Smooth muscle cell (in vitro differentiated cells): Measurements from ENCODE around the gene KRTAP16-1. TPM values are rescaled to one million over a fixed set of nuclear protein-coding genes. Genes with fewer than 3 reads are reported as not detected.
"Not testable (repeated sequence)": the region's sequence is repeated elsewhere in the genome, so short reads cannot be mapped to it uniquely, and the experiment has no call there.

ENCODE experiments used
- DNase-seq: peaks from one replicate; lab custom pipeline; 2025; ENCODE audit not compliant: unreplicated experiment; lab: John Stamatoyannopoulos, UW
- H2AFZ ChIP-seq: fragments of 200-600 bp; sonication (generic); 2 replicates; pipeline ENCODE4 v1.6.0; 2016; ENCODE audit warnings: antibody characterized with exemption, low read depth, mild to moderate bottlenecking
- H3F3A ChIP-seq: fragments of 200-600 bp; sonication (generic); 2 replicates; pipeline ENCODE4 v1.6.0; 2017; ENCODE audit warnings: antibody characterized with exemption, low read depth
- H3K27ac ChIP-seq: fragments of 200-600 bp; sonication (generic); 2 replicates; pipeline ENCODE4 v1.5.1; 2016; ENCODE audit warnings: low read depth, mild to moderate bottlenecking
- H3K27me3 ChIP-seq: fragments of 200-600 bp; sonication (generic); 2 replicates; pipeline ENCODE4 v1.6.1; 2016; ENCODE audit warnings: low read depth, mild to moderate bottlenecking
- H3K36me3 ChIP-seq: fragments of 200-600 bp; sonication (generic); 2 replicates; pipeline ENCODE4 v1.5.1; 2016; ENCODE audit warnings: low read depth
- H3K4me1 ChIP-seq: fragments of 200-600 bp; sonication (generic); 2 replicates; pipeline ENCODE4 v1.5.1; 2016; ENCODE audit warnings: low read depth
- H3K4me2 ChIP-seq: fragments of 200-600 bp; sonication (generic); 2 replicates; pipeline ENCODE4 v1.6.0; 2016; ENCODE audit warnings: mild to moderate bottlenecking
- H3K4me3 ChIP-seq: fragments of 200-600 bp; sonication (generic); 2 replicates; pipeline ENCODE4 v1.5.1; 2016; ENCODE audit warnings: mild to moderate bottlenecking
- H3K79me2 ChIP-seq: fragments of 200-600 bp; sonication (generic); 2 replicates; pipeline ENCODE4 v1.6.0; 2016; ENCODE audit warnings: low read depth, mild to moderate bottlenecking
- H3K9ac ChIP-seq: fragments of 200-600 bp; sonication (generic); 2 replicates; pipeline ENCODE4 v1.6.0; 2016; ENCODE audit warnings: low read depth
- H3K9me3 ChIP-seq: fragments of 200-600 bp; sonication (generic); replicated peaks from 2 replicates; pipeline ENCODE4 v1.5.1; 2016; ENCODE audit warnings: low read depth
- H4K20me1 ChIP-seq: fragments of 200-600 bp; sonication (generic); 2 replicates; pipeline ENCODE4 v1.6.0; 2016; ENCODE audit warnings: low read depth
- WGBS: methylation state at CpG from one replicate; pipeline ENCODE4 v1.1.7; 2016; ENCODE audit warnings: low lambda C conversion rate; 5-methylcytosine and 5-hydroxymethylcytosine counted together
- polyA plus RNA-seq: library from polyadenylated mRNA; unstranded; fragments of >200 nt; fragmentation: Nextera tagmentation; extraction: Ambion mirVana; gene quantifications from 2 replicates; pipeline ENCODE4 v1.2.1, GENCODE V29; 2016
- total RNA-seq: library from RNA; depleted of rRNA; stranded (reverse); fragments of >200 nt; gene quantifications from 2 replicates; pipeline ENCODE4 v1.2.3, GENCODE V29; 2014
- TF ChIP-seq, protein P1 (sequence below): fragments of 200-600 bp; sonication (generic); IDR thresholded peaks from 2 replicates; pipeline ENCODE4 v1.5.1; 2017; ENCODE audit warnings: borderline replicate concordance, mild to moderate bottlenecking, antibody characterized with exemption; ENCODE audit not compliant: insufficient read depth, poor library complexity, severe bottlenecking

The KRTAP16-1 gene
- total and polyA plus RNA-seq, 2 experiments from 2014 or later, result not detected

GRCh38 chr17:41271858-41272257 is 37.3 kb downstream of the KRTAP16-1 start:
- Histone ChIP-seq H3K4me1 (no peaks in the 10 kb centered on the region), H3K4me2 (no peak overlapping the region), H2AFZ (no peak overlapping the region), H3K4me3 (no peak overlapping the region), H4K20me1 (no peaks in the 10 kb centered on the region), H3K9me3 (no peaks in the 10 kb centered on the region), H3K9ac (no peak overlapping the region), H3K36me3 (no peaks in the 10 kb centered on the region), H3F3A (no peaks in the 10 kb centered on the region), H3K27me3 (peaks cover 7% of the 10 kb centered on the region), H3K27ac (no peak overlapping the region), H3K79me2 (no peaks in the 10 kb centered on the region)
- no peak for DNase-seq
- TF ChIP-seq, protein P1, sequence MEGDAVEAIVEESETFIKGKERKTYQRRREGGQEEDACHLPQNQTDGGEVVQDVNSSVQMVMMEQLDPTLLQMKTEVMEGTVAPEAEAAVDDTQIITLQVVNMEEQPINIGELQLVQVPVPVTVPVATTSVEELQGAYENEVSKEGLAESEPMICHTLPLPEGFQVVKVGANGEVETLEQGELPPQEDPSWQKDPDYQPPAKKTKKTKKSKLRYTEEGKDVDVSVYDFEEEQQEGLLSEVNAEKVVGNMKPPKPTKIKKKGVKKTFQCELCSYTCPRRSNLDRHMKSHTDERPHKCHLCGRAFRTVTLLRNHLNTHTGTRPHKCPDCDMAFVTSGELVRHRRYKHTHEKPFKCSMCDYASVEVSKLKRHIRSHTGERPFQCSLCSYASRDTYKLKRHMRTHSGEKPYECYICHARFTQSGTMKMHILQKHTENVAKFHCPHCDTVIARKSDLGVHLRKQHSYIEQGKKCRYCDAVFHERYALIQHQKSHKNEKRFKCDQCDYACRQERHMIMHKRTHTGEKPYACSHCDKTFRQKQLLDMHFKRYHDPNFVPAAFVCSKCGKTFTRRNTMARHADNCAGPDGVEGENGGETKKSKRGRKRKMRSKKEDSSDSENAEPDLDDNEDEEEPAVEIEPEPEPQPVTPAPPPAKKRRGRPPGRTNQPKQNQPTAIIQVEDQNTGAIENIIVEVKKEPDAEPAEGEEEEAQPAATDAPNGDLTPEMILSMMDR, result no peak
- no CpG with 5 or more reads among the region's 1 CpG for WGBS

GRCh38 chr17:41271323-41271722 is 37.8 kb downstream of the KRTAP16-1 start:
- H3K36me3 ChIP-seq, H3K4me1 ChIP-seq, H3K27ac ChIP-seq, H3F3A ChIP-seq, H3K4me3 ChIP-seq, H3K4me2 ChIP-seq, H4K20me1 ChIP-seq, H3K27me3 ChIP-seq, H2AFZ ChIP-seq, H3K9ac ChIP-seq, H3K79me2 ChIP-seq, DNase-seq, H3K9me3 ChIP-seq: not testable (repeated sequence)
- WGBS, result no CpG with 5 or more reads among the region's 1 CpG

DNA sequence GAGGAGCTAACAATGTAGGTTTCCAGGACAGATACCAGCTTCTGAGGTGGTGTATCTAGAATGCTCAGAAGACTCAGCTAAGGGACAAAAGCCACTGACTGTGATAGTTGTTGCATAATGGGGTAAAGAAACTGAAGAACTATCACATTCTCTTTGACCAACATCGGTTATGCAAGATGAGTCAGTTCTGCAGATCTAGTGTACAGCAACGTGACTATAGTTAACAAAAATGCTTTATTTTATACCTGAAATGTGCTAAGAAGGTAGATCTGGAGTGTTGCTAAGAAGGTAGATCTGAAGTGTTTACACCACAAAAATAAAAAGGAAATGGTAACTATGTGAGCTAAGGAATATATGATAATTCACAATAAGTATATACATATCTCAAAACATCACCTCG is 41.4 kb downstream of the KRTAP16-1 start:
- Histone ChIP-seq H3K27me3 (peaks cover 19% of the 10 kb centered on the region), H3F3A (no peaks in the 10 kb centered on the region), H2AFZ (no peak overlapping the region), H3K4me2 (no peak overlapping the region), H3K9ac (no peak overlapping the region), H3K4me1 (no peaks in the 10 kb centered on the region), H3K79me2 (no peaks in the 10 kb centered on the region), H3K9me3 (no peaks in the 10 kb centered on the region), H3K27ac (no peak overlapping the region), H4K20me1 (no peaks in the 10 kb centered on the region), H3K36me3 (no peaks in the 10 kb centered on the region), H3K4me3 (no peak overlapping the region)
- WGBS, result no CpG with 5 or more reads among the region's 3 CpGs
- no peak for DNase-seq
- TF ChIP-seq, protein P1, result no peak

DNA sequence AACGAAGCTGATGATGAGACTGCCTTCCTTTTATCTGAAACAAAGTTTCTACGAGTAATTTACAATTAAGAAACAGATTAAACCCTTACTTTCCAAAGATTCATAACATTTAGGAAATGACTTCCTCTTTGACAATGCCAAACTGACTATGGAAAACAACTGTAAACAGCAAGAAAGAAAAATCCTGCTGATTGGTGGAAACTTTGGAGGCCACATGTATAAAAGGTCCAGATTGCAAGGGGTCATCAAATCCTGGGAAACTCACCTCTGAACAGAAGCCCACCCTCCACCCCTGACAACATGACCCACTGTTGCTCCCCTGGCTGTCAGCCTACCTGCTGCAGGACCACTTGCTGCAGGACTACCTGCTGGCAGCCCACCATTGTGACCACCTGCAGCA is 44.0 kb downstream of the KRTAP16-1 start, which contains the start of gene KRTAP9-6:
KRTAP9-6 (plus strand) TSS at position 301 of the 400 bp plus-strand sequence; CDS start at position 301, 0 bp downstream.
- H3K36me3 ChIP-seq, result no peaks in the 10 kb centered on the region
- TF ChIP-seq, protein P1, result no peak
- 81% methylated on average over 2 of the region's 2 CpGs for WGBS
- no peaks in the 10 kb centered on the region for H3K79me2 ChIP-seq
- no peaks in the 10 kb centered on the region for H3K4me1 ChIP-seq
- H3K4me2 ChIP-seq, result no peak within 1 kb of the TSS
- no peaks in the 10 kb centered on the region for H3F3A ChIP-seq
- no peak within 1 kb of the TSS for H3K9ac ChIP-seq
- H3K27me3 ChIP-seq, result peaks cover 24% of the 10 kb centered on the region
- no peaks in the 10 kb centered on the region for H4K20me1 ChIP-seq
- H3K9me3 ChIP-seq, result no peaks in the 10 kb centered on the region
- no peak within 1 kb of the TSS for H3K27ac ChIP-seq
- no peak within 1 kb of the TSS for H3K4me3 ChIP-seq
- no peak for DNase-seq
- H2AFZ ChIP-seq, result no peak within 1 kb of the TSS
